ENCODE results near the gene PRELID2. TPM values are rescaled to one million over a fixed set of nuclear protein-coding genes. Genes with fewer than 3 reads are reported as not detected.

PRELID2 gene
- total RNA-seq, 4 donors from 2014 or later: 3.0 to 17.9 (median 4.3) TPM

GRCh38 chr5:145852990-145853389 is 17.8 kb upstream of the PRELID2 start:
- Histone ChIP-seq H3K4me3 (no peak overlapping the region), H3K36me3 (no peaks in the 10 kb centered on the region), H3K27ac (no peak overlapping the region), H3K27me3 (no peaks in the 10 kb centered on the region), H3K4me1 (peaks cover 25% of the 10 kb centered on the region), H3K9me3 (no peaks in the 10 kb centered on the region)
- 67% methylated on average over 3 of the region's 3 CpGs for whole genome bisulfite sequencing
- TF ChIP-seq POLR2A (IDR thresholded peaks at IDR 0.05): no peak
- TF ChIP-seq EP300 (IDR thresholded peaks at IDR 0.05): no peak
- no peak for TF ChIP-seq POLR2AphosphoS5 (IDR thresholded peaks at IDR 0.05)
- TF ChIP-seq, protein P1, sequence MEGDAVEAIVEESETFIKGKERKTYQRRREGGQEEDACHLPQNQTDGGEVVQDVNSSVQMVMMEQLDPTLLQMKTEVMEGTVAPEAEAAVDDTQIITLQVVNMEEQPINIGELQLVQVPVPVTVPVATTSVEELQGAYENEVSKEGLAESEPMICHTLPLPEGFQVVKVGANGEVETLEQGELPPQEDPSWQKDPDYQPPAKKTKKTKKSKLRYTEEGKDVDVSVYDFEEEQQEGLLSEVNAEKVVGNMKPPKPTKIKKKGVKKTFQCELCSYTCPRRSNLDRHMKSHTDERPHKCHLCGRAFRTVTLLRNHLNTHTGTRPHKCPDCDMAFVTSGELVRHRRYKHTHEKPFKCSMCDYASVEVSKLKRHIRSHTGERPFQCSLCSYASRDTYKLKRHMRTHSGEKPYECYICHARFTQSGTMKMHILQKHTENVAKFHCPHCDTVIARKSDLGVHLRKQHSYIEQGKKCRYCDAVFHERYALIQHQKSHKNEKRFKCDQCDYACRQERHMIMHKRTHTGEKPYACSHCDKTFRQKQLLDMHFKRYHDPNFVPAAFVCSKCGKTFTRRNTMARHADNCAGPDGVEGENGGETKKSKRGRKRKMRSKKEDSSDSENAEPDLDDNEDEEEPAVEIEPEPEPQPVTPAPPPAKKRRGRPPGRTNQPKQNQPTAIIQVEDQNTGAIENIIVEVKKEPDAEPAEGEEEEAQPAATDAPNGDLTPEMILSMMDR (IDR thresholded peaks at IDR 0.05): no peak
- DNase-seq (ENCODE audit: low spot score in 2 of 2): no peak

- no peaks in the 10 kb centered on the region for H3K9me3 ChIP-seq
- TF ChIP-seq POLR2AphosphoS5 (IDR thresholded peaks at IDR 0.05) (no peak), POLR2A (IDR thresholded peaks at IDR 0.05) (no peak), EP300 (IDR thresholded peaks at IDR 0.05) (no peak)
- TF ChIP-seq, protein P1 (IDR thresholded peaks at IDR 0.05): no peak
- H3K27me3 ChIP-seq: no peaks in the 10 kb centered on the region
- WGBS: 83% methylated on average over 1 of the region's 1 CpG
- H3K4me3 ChIP-seq: no peak overlapping the region
- H3K4me1 ChIP-seq: no peaks in the 10 kb centered on the region
- no peak for DNase-seq (ENCODE audit: low spot score in 2 of 2)
- no peak overlapping the region for H3K27ac ChIP-seq
- no peaks in the 10 kb centered on the region for H3K36me3 ChIP-seq
Observed at GRCh38 chr5:145848854-145849253, 13.7 kb upstream of the PRELID2 start.

DNA sequence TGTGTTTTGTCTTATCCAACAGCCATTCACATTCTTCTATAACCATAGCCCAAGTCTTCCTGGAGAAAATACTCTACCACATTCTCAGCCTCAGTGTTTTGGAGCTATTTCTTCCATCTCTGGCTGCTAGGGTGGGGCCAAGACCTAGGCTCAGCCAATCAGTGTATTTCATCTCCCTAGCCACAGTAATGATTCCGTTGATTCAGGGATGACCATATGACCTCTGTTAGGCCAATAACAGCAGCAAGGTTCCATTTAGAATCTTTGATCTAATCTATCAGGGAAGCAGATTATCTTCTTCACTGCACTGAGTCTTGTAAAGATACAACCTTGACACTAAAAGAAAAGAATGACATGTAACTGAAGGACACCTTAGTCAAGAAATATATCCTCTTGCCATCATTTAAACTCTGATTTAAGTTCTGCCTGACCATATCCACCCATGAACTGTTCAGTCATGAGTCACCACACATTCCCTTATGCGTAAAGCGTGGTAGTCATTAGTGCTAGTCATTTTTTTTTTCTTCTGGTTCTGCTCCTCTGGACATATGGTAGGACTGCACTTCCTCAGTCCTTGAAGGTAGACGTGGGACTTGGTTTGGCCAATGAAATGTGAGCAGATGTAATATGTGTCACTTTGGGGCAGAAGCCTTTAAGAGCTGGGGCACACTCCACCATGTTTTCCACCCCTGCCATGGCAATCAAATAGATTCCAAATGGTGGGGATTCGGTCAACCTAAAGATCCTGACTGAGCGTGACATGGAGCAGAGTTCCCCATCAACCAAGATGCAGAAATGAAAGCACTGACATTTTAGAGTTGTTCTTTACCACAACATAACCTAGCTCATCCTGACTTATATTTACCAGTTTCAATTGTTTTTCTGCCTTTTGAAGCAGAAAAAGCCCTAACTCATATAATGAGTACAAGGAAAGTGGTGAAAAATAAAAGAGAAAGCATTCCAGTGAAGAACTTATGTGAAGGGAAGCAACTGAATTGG is 12.7 kb upstream of the PRELID2 start:
- Histone ChIP-seq H3K9me3 (no peaks in the 10 kb centered on the region), H3K4me1 (no peaks in the 10 kb centered on the region), H3K4me3 (no peak overlapping the region), H3K27me3 (no peaks in the 10 kb centered on the region), H3K27ac (no peak overlapping the region), H3K36me3 (no peaks in the 10 kb centered on the region)
- 88% methylated on average over 6 of the region's 6 CpGs for WGBS
- no peak for DNase-seq (ENCODE audit: low spot score in 2 of 2)
- TF ChIP-seq EP300 (IDR thresholded peaks at IDR 0.05) (no peak), POLR2A (IDR thresholded peaks at IDR 0.05) (no peak)
- TF ChIP-seq, protein P1 (IDR thresholded peaks at IDR 0.05): no peak

GRCh38 chr5:145846081-145846480 is 10.9 kb upstream of the PRELID2 start:
- TF ChIP-seq EP300 (IDR thresholded peaks at IDR 0.05) (no peak), POLR2A (IDR thresholded peaks at IDR 0.05) (no peak)
- WGBS: 88% methylated on average over 3 of the region's 3 CpGs
- H3K27ac ChIP-seq: no peak overlapping the region
- H3K27me3 ChIP-seq: no peaks in the 10 kb centered on the region
- H3K36me3 ChIP-seq: no peaks in the 10 kb centered on the region
- no peaks in the 10 kb centered on the region for H3K9me3 ChIP-seq
- no peaks in the 10 kb centered on the region for H3K4me1 ChIP-seq
- H3K4me3 ChIP-seq: no peak overlapping the region
- no peak for DNase-seq (ENCODE audit: low spot score in 2 of 2)

DNA sequence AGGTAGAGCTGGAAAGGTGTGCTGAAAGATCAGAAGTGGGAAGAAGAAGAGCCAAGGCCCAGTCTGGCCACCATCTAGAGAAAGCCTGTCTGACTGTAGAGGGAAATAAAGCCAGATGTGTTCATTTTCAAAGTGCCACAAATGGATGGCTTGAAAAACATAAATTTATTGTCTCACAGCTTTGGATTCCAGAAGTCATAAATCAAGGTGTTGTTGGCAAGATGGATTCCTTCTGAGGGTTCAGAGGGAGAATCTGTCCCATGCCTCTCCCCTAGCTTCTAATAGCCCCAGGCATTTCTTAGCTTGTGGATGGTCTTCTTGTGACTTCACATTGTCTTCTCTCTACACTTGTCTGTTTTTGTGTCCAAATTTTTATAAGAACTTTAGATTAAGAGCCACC is 6.2 kb upstream of the PRELID2 start:
- no peak for TF ChIP-seq POLR2A (IDR thresholded peaks at IDR 0.05)
- TF ChIP-seq, protein P1 (IDR thresholded peaks at IDR 0.05): no peak
- TF ChIP-seq POLR2AphosphoS5 (IDR thresholded peaks at IDR 0.05): no peak
- no peak for TF ChIP-seq EP300 (IDR thresholded peaks at IDR 0.05)
- H3K9me3 ChIP-seq: no peaks in the 10 kb centered on the region
- no peak overlapping the region for H3K4me3 ChIP-seq
- no peak for DNase-seq (ENCODE audit: low spot score in 2 of 2)
- no peaks in the 10 kb centered on the region for H3K36me3 ChIP-seq
- H3K4me1 ChIP-seq: no peaks in the 10 kb centered on the region
- no peaks in the 10 kb centered on the region for H3K27me3 ChIP-seq
- H3K27ac ChIP-seq: no peak overlapping the region
